Prostate gland (tissue), 2 donors: ENCODE data around the gene GABRG2.

Experiments
- POLR2AphosphoS5 ChIP-seq: sonication (generic); formaldehyde crosslinking; IDR thresholded peaks from one replicate; pipeline ENCODE4 v1.6.1; 2017; ENCODE audit warnings: antibody characterized with exemption
- TF ChIP-seq, protein P1 (sequence below), 4 experiments: fragments of 200-600 bp in 2 of 4; fragments of 450-650 bp in 2 of 4; sonication (generic) in 2 of 4; IDR thresholded peaks; 1 replicate in 3 of 4; 2 replicates in 1 of 4; pipeline ENCODE4 v1.5.1; 2016 to 2019; ENCODE audit warnings: antibody characterized with exemption in 4 of 4, mild to moderate bottlenecking in 2 of 4, moderate library complexity in 2 of 4

DNA sequence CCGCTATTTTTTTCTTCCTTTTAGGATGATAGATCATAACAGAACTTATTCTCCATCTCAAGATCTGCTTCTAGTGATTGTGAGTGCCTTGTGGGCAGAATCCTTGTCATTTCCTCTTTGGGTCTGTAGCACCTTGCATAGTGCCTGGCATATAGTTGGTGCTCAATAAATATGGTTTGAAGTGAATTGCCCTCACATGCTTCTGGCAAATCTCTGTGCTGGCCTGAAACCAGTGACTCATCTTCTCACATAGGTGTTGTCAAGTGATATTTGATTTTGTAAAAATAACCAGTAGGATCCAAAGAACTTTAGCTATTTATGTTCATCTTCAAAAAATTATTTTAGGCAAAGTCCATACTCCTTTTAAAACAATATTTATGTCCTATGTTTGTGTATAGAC, 86.7 kb downstream of the GABRG2 start:
- no peak for TF ChIP-seq POLR2AphosphoS5
- TF ChIP-seq, protein P1, sequence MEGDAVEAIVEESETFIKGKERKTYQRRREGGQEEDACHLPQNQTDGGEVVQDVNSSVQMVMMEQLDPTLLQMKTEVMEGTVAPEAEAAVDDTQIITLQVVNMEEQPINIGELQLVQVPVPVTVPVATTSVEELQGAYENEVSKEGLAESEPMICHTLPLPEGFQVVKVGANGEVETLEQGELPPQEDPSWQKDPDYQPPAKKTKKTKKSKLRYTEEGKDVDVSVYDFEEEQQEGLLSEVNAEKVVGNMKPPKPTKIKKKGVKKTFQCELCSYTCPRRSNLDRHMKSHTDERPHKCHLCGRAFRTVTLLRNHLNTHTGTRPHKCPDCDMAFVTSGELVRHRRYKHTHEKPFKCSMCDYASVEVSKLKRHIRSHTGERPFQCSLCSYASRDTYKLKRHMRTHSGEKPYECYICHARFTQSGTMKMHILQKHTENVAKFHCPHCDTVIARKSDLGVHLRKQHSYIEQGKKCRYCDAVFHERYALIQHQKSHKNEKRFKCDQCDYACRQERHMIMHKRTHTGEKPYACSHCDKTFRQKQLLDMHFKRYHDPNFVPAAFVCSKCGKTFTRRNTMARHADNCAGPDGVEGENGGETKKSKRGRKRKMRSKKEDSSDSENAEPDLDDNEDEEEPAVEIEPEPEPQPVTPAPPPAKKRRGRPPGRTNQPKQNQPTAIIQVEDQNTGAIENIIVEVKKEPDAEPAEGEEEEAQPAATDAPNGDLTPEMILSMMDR (IDR thresholded peaks at IDR 0.05): no peak
